Progenitor cell of endocrine pancreas (in vitro differentiated cells): ENCODE results near the gene NCKIPSD. TPM values are rescaled to one million over a fixed set of nuclear protein-coding genes. Genes with fewer than 3 reads are reported as not detected.
"Not testable (repeated sequence)": the region's sequence is repeated elsewhere in the genome, so short reads cannot be mapped to it uniquely, and the experiment has no call there.

Experiments used
- DNase-seq: peaks from one replicate; pipeline ENCODE4 v3.0.0; 2021; ENCODE audit warnings: low spot score; ENCODE audit not compliant: unreplicated experiment
- H3K27ac Mint-ChIP-seq: 2 replicates; pipeline ENCODE4 v1.8.0; 2021; ENCODE audit warnings: mild to moderate bottlenecking, moderate library complexity, mixed read lengths
- H3K27me3 Mint-ChIP-seq: 2 replicates; pipeline ENCODE4 v1.8.0; 2021; ENCODE audit warnings: mixed read lengths
- H3K36me3 Mint-ChIP-seq: 2 replicates; pipeline ENCODE4 v1.8.0; 2022; ENCODE audit warnings: mixed read lengths; ENCODE audit not compliant: insufficient read depth
- H3K4me1 Mint-ChIP-seq: 2 replicates; pipeline ENCODE4 v1.8.0; 2021; ENCODE audit warnings: low read depth, mixed read lengths
- H3K4me3 Mint-ChIP-seq: 2 replicates; pipeline ENCODE4 v1.8.0; 2021; ENCODE audit warnings: low read depth, mild to moderate bottlenecking, moderate library complexity, mixed read lengths
- H3K9me3 Mint-ChIP-seq: 2 replicates; pipeline ENCODE4 v1.8.0; 2021; ENCODE audit warnings: low read depth, mixed read lengths
- total RNA-seq: library from RNA; stranded (reverse); gene quantifications from 2 replicates; pipeline ENCODE4 v1.2.1, GENCODE V29; 2021
- TF ChIP-seq, protein P1 (sequence below): fragments of 200-600 bp; sonication (generic); IDR thresholded peaks from one replicate; pipeline ENCODE4 v1.5.0; 2021; ENCODE audit warnings: antibody characterized with exemption, mild to moderate bottlenecking; ENCODE audit not compliant: unreplicated experiment

NCKIPSD gene
- total RNA-seq, 1 donor from 2014 or later: 32.0 TPM

DNA sequence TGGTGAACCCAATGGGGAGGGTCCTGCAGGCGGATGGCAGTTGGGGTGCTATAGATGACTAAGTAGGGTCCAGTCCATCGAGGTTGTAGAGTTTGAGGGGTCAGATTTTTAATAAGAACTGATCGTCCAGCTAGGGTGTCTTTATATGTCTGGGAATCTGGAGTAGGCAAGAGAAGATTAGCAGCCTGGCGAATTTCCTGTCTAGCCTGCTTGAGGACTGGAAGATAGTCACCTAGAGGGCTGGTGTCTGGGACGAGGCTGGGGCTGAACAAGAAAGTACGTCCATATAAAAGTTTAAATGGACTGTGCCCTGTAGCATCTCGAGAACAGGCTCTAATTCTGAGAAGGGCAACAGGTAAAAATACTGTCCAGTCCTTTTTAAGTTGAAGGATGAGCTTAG, 38.0 kb upstream of the NCKIPSD start:
- H3K4me1 Mint-ChIP-seq: peaks cover 15% of the 10 kb centered on the region
- TF ChIP-seq, protein P1, sequence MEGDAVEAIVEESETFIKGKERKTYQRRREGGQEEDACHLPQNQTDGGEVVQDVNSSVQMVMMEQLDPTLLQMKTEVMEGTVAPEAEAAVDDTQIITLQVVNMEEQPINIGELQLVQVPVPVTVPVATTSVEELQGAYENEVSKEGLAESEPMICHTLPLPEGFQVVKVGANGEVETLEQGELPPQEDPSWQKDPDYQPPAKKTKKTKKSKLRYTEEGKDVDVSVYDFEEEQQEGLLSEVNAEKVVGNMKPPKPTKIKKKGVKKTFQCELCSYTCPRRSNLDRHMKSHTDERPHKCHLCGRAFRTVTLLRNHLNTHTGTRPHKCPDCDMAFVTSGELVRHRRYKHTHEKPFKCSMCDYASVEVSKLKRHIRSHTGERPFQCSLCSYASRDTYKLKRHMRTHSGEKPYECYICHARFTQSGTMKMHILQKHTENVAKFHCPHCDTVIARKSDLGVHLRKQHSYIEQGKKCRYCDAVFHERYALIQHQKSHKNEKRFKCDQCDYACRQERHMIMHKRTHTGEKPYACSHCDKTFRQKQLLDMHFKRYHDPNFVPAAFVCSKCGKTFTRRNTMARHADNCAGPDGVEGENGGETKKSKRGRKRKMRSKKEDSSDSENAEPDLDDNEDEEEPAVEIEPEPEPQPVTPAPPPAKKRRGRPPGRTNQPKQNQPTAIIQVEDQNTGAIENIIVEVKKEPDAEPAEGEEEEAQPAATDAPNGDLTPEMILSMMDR: no peak
- H3K36me3 Mint-ChIP-seq: no peaks in the 10 kb centered on the region
- no peak overlapping the region for H3K27ac Mint-ChIP-seq
- H3K9me3 Mint-ChIP-seq: no peaks in the 10 kb centered on the region
- H3K27me3 Mint-ChIP-seq: no peaks in the 10 kb centered on the region
- DNase-seq: no peak
- H3K4me3 Mint-ChIP-seq: no peak overlapping the region

DNA sequence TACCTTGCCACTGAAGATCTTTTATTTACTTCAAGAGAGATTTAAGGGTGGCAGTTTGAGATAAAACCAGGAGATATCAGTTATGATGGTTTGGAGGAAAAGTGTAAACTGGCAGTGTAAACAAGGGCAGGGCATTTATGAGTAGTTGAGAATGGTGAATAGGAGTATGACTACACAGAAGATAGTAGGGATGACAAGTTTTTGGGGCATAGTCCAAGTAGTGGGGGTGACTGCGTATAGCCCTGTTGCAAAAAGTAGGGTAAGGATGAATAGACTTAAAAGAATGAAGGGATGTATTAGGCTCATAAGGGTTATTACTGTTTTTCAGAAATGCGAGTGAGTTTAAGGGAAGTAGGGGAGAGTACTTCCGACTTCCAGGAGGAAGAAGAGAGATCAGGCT, 37.6 kb upstream of the NCKIPSD start:
- not testable (repeated sequence) for H3K4me3 Mint-ChIP-seq, DNase-seq, H3K27ac Mint-ChIP-seq, H3K9me3 Mint-ChIP-seq, H3K27me3 Mint-ChIP-seq, H3K36me3 Mint-ChIP-seq
- peaks cover 15% of the 10 kb centered on the region for H3K4me1 Mint-ChIP-seq

DNA sequence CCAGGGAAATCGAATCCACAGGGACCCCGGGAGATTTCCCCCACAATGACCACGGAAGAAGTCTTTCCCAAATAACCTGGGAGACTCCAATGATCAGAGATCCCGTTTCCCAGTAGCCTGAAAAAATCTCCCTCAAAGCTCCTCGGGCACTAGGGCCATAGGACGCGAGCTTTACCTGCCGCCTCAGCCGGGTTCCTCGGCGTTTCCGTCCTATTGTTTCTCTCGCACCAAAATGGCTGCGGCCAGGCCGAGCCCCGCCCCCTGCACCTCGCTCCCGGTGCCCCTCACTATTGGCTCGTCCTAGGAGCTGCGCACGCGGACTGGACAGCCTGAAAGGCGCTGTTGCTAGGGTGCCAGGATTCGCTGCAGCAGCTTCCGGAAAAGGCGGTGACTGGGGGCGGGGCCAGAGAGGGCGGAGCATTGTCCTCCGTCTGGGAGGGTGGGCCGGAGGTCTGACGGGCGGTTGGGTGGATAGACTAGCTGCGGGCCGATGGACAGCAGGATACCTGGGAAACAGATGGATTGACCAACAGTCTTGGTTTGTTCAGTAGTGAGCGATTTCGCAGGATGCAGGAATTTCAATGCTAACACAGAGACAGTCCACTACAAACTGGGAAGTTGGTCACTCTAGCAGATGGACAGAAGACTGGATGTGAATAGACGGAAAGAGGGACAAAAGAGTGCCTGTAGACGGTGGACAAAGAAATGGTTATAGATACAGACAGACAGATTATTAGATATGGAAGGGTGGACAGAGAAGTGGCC, 31.4 kb upstream of the NCKIPSD start, which contains the start of gene IP6K2:
TSS of gene IP6K2 (minus strand) at position 240 of the 765 bp plus-strand sequence. CDS start 21,930 bp downstream, outside the sequence.
- Mint-ChIP-seq H3K36me3 (peaks cover 7% of the 10 kb centered on the region), H3K27ac (peak within 1 kb of the TSS; percentile 100), H3K4me3 (peak within 1 kb of the TSS; percentile 99), H3K27me3 (no peaks in the 10 kb centered on the region), H3K9me3 (no peaks in the 10 kb centered on the region), H3K4me1 (peaks cover 38% of the 10 kb centered on the region)
- peak; percentile 98 for DNase-seq
- TF ChIP-seq, protein P1: no peak

DNA sequence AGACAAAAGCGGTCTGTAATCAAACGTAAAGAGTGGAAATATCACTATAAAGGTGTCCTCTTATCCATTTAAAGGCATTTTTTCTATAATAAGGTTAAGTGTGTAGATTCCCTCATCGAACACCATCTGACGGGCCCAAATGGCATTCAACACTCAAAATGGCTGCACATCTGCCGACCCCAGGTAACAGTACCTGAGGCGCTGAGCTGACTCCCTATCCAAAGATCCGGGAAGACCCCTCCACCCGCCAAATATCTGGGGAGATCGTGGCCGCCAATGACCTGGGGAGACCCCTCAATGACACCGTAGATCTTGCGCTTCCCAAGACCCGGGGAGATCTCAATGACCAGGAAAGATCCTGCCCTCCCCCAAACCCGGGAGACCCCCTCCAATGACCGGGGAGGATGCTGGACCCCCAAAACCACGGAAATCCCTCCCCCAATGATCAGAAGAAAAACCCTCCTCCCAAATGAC, 30.8 kb upstream of the NCKIPSD start:
- Mint-ChIP-seq H3K4me3 (peak overlapping the region; percentile 99), H3K27ac (peak overlapping the region; percentile 100), H3K9me3 (no peaks in the 10 kb centered on the region), H3K36me3 (peaks cover 11% of the 10 kb centered on the region), H3K27me3 (no peaks in the 10 kb centered on the region), H3K4me1 (peaks cover 42% of the 10 kb centered on the region)
- DNase-seq: no peak
- TF ChIP-seq, protein P1: no peak

DNA sequence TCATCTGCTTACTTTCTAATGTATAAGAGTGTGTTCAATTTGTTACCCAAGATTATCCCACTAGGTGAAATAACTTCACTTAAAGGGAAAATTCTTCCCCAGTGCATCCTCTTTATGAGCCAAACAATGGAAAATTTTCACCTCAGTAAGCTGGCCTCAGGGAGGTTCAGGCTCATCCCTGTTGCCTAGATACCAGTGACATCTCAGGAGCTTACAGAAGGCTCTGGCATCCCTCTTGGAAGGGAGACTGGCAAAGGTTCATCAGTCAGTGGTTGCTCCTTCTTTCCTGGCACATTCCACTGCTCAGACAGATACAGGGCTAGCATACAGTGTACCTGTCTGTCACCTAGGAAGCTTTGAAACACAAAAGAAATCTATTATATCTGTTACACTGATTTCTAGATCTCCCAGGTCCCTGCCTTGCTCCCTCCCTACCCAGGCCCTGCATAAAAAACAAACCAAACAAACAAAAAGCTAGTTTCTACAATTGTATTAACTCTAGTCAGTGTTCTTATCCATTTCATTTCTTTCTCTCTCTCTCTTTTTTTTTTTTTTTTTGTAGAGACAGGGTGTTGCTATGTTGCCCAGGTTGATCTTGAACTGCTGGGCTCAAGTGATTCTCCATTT, 29.6 kb upstream of the NCKIPSD start:
- TF ChIP-seq, protein P1: no peak
- Mint-ChIP-seq H3K27ac (peak overlapping the region; percentile 100), H3K9me3 (no peaks in the 10 kb centered on the region), H3K27me3 (no peaks in the 10 kb centered on the region), H3K4me3 (peak overlapping the region; percentile 99), H3K4me1 (peaks cover 42% of the 10 kb centered on the region), H3K36me3 (peaks cover 19% of the 10 kb centered on the region)
- DNase-seq: no peak
